Panc1 (cell line): ENCODE data around the gene LBHD1. TPM values are rescaled to one million over a fixed set of nuclear protein-coding genes. Genes with fewer than 3 reads are reported as not detected.

Experiments
- ATAC-seq: fragments of 200-7000 bp; cut with Tn5 transposase; 2 replicates; pipeline ENCODE4 v1.9.1; 2020; ENCODE audit warnings: mild to moderate bottlenecking, moderate library complexity
- BruUV-seq: library from RNA; stranded (reverse); fragments of 400-500 nt; replicated peaks from 2 replicates; lab custom pipeline; 2021; lab: Mats Ljungman, UMichigan
- CTCF ChIA-PET: fragments of 300-600 bp; sonication (Branson Sonifier 250); formaldehyde crosslinking; loops from one replicate; lab custom pipeline; 2022; ENCODE audit warnings: antibody characterized with exemption; lab: Charles Lee
- POLR2A ChIA-PET: fragments of 300-600 bp; sonication (Branson Sonifier 250); formaldehyde crosslinking; loops from one replicate; lab custom pipeline; 2022; ENCODE audit warnings: antibody characterized with exemption; lab: Charles Lee
- DNase-seq: peaks from one replicate; pipeline ENCODE4 v3.0.0-alpha.2; 2010; ENCODE audit warnings: low read depth, low spot score
- H3K27ac ChIP-seq: 2 replicates; pipeline ENCODE4 v1.5.1; 2011; ENCODE audit warnings: mild to moderate bottlenecking, low read length, inconsistent platforms
- H3K27me3 ChIP-seq: fragments of 200-500 bp; sonication (Bioruptor generic); 2 replicates; pipeline ENCODE4 v1.6.0; 2014; ENCODE audit warnings: low read length, inconsistent platforms; ENCODE audit not compliant: control insufficient read depth, insufficient read depth
- H3K36me3 ChIP-seq: fragments of 200-500 bp; sonication (Bioruptor generic); 2 replicates; pipeline ENCODE4 v1.5.1; 2014; ENCODE audit warnings: inconsistent platforms, mild to moderate bottlenecking, low read length, moderate library complexity; ENCODE audit not compliant: control insufficient read depth, insufficient read depth
- H3K4me1 ChIP-seq: 2 replicates; pipeline ENCODE4 v1.5.1; 2011; ENCODE audit warnings: inconsistent platforms, mild to moderate bottlenecking, low read length, moderate library complexity; ENCODE audit not compliant: control insufficient read depth, insufficient read depth
- H3K4me3 ChIP-seq, 2 experiments: 2 replicates each; pipeline ENCODE4 v1.5.1; 2011 to 2012; ENCODE audit warnings: low read depth in 2 of 2, low read length in 2 of 2, mild to moderate bottlenecking in 2 of 2, inconsistent platforms in 1 of 2, moderate library complexity in 1 of 2
- H3K9me3 ChIP-seq: fragments of 200-500 bp; sonication (Bioruptor generic); 2 replicates; pipeline ENCODE4 v1.5.1; 2014; ENCODE audit warnings: low read depth, mild to moderate bottlenecking, inconsistent platforms, low read length, moderate library complexity; ENCODE audit not compliant: control insufficient read depth, insufficient read depth
- CTCF ChIP-seq: fragments of 450-650 bp; IDR thresholded peaks from 2 replicates; pipeline ENCODE4 v1.5.1; 2017; ENCODE audit warnings: mild to moderate bottlenecking
- POLR2AphosphoS5 ChIP-seq: IDR thresholded peaks from 2 replicates; pipeline ENCODE4 v1.6.1; 2012; ENCODE audit warnings: mild to moderate bottlenecking, low read depth, low read length, moderate library complexity
- SIN3A ChIP-seq: IDR thresholded peaks from 2 replicates; pipeline ENCODE4 v1.6.1; 2012; ENCODE audit warnings: low read depth, mild to moderate bottlenecking, low read length, moderate library complexity, borderline replicate concordance; ENCODE audit not compliant: insufficient read depth
- TCF7L2 ChIP-seq: IDR thresholded peaks from 2 replicates; pipeline ENCODE4 v1.6.1; 2011; ENCODE audit warnings: mild to moderate bottlenecking, low read depth, low read length, inconsistent platforms
- in situ Hi-C: cut with HindIII; loops from 2 replicates; pipeline ENCODE4 v1.10.0; 2016; ENCODE audit warnings: low sequenced_read_pairs, low pct_unique_long_range_greater_than_20kb
- intact Hi-C: fragments of 100-400 bp; cut with micrococcal nuclease; formaldehyde crosslinking; loops from one replicate; pipeline ENCODE4 v1.10.0; 2022; ENCODE audit not compliant: unreplicated experiment
- total RNA-seq: library from RNA; stranded (reverse); gene quantifications from one replicate; pipeline ENCODE4 v1.2.1, GENCODE V29; 2021; ENCODE audit not compliant: unreplicated experiment
- TF ChIP-seq, protein P1 (sequence below), 2 experiments: IDR thresholded peaks; 2 replicates each; pipeline ENCODE4 v1.6.1; 2011 to 2012; ENCODE audit warnings: low read depth in 2 of 2, control low read depth in 1 of 2, low read length in 1 of 2, mild to moderate bottlenecking in 1 of 2, moderate library complexity in 1 of 2; ENCODE audit not compliant: insufficient read depth in 1 of 2

The LBHD1 gene
- total RNA-seq, 1 experiment from 2014 or later: 15.5 TPM

DNA sequence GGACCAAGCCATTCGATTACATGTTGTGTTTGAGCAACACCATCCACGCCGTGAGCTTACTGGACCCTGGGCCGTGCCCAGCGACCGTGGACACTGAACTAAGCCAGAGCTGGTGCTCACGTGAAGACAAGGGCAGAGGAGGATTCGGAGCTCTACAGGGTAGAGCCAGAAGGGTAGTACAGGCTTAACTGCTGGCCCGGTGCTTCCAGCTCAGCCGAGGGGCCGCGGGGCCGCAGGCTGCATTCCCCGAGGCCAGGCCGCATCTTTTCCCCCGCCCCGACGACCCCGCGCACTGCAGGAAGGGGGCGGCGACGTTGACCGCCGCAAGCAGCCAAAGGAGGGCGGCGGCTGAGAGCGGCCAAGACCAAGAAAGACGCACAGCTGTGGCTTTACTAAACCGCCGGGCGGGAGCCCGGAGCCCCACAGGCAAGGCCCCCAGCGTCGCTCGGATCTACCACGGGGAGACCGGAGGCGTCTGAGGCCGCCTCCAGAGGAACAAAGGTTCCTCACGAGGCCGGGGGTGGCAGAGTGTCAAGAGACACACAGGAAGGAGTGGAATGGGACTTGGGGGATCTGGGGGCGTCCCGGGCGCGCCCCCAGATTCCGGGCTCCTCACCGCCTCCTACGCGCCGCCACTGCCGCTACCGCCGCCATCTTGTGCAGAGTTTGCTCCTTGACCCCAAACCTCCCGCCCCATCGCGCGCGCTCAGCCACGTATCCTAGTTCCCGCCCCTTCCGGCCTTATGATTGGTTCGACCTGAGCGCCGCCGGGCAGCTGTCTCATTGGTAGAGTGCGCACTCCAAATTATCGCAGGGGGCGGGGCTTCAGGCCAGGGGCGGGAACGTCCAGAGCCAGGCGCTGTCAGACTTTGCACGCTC, 25.9 kb downstream of the LBHD1 start, which contains the start of gene GANAB:
Gene GANAB (minus strand): TSS at position 668 of the 879 bp plus-strand sequence. CDS start 14 bp downstream, at position 654.
- peak within 1 kb of the TSS; percentile 69 to 92 for H3K4me3 ChIP-seq
- in situ Hi-C loops (no loop called here), intact Hi-C loops (no loop called here)
- peaks cover 21% of the 10 kb centered on the region for H3K4me1 ChIP-seq
- no peaks in the 10 kb centered on the region for H3K27me3 ChIP-seq
- TF ChIP-seq SIN3A: peak; percentile 84; the same call in 1 of the 2 replicates
- TF ChIP-seq, protein P1, sequence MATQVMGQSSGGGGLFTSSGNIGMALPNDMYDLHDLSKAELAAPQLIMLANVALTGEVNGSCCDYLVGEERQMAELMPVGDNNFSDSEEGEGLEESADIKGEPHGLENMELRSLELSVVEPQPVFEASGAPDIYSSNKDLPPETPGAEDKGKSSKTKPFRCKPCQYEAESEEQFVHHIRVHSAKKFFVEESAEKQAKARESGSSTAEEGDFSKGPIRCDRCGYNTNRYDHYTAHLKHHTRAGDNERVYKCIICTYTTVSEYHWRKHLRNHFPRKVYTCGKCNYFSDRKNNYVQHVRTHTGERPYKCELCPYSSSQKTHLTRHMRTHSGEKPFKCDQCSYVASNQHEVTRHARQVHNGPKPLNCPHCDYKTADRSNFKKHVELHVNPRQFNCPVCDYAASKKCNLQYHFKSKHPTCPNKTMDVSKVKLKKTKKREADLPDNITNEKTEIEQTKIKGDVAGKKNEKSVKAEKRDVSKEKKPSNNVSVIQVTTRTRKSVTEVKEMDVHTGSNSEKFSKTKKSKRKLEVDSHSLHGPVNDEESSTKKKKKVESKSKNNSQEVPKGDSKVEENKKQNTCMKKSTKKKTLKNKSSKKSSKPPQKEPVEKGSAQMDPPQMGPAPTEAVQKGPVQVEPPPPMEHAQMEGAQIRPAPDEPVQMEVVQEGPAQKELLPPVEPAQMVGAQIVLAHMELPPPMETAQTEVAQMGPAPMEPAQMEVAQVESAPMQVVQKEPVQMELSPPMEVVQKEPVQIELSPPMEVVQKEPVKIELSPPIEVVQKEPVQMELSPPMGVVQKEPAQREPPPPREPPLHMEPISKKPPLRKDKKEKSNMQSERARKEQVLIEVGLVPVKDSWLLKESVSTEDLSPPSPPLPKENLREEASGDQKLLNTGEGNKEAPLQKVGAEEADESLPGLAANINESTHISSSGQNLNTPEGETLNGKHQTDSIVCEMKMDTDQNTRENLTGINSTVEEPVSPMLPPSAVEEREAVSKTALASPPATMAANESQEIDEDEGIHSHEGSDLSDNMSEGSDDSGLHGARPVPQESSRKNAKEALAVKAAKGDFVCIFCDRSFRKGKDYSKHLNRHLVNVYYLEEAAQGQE (IDR thresholded peaks at IDR 0.05; ENCODE audit: insufficient read depth in 1 of 2, low read depth in 2 of 2, low read length in 1 of 2): no peak
- TF ChIP-seq TCF7L2: no peak
- TF ChIP-seq CTCF: no peak
- TF ChIP-seq POLR2AphosphoS5: peak; percentile 97
- ChIA-PET POLR2A (interaction anchor here (0.5 to 0.6 kb wide), 4 partner anchors 10 to 40 kb away, joined by 3 to 13 read pairs (median 6); partner anchors contain the start of genes C11orf98 and CSKMT), CTCF (no interaction called here)
- H3K27ac ChIP-seq: peak within 1 kb of the TSS; percentile 80
- BruUV-seq: no TSS peak
- ATAC-seq (peak; percentile 98), DNase-seq (peak; percentile 80)
- no peaks in the 10 kb centered on the region for H3K36me3 ChIP-seq
- H3K9me3 ChIP-seq: no peaks in the 10 kb centered on the region

GRCh38 chr11:62645671-62645945, 26.5 kb downstream of the LBHD1 start:
- ChIA-PET POLR2A (interaction anchor here (0.5 to 0.6 kb wide), 2 partner anchors 23 to 39 kb away, joined by 4 to 13 read pairs; no protein-coding TSS in a partner anchor), CTCF (no interaction called here)
- ATAC-seq (no peak), DNase-seq (no peak)
- Histone ChIP-seq H3K36me3 (no peaks in the 10 kb centered on the region), H3K27me3 (no peaks in the 10 kb centered on the region), H3K4me3 (peak overlapping the region; percentile 69 to 92), H3K27ac (peak overlapping the region; percentile 80), H3K4me1 (peaks cover 21% of the 10 kb centered on the region), H3K9me3 (no peaks in the 10 kb centered on the region)
- intact Hi-C loops (no loop called here), in situ Hi-C loops (no loop called here)
- TSS peak; percentile 72 for BruUV-seq
- TF ChIP-seq POLR2AphosphoS5 (no peak), TCF7L2 (no peak), SIN3A (no peak), CTCF (no peak)
- TF ChIP-seq, protein P1 (IDR thresholded peaks at IDR 0.05; ENCODE audit: insufficient read depth in 1 of 2, low read depth in 2 of 2, low read length in 1 of 2): no peak
